DND-41 (cell line): Measurements from ENCODE around the gene BMP2K.

ENCODE experiments used
- ATAC-seq: fragments of 200-7000 bp; cut with Tn5 transposase; 3 replicates; pipeline ENCODE4 v1.9.1; 2021; ENCODE audit warnings: low read depth; ENCODE audit not compliant: insufficient read depth
- DNase-seq: peaks from one replicate; pipeline ENCODE4 v3.0.0-alpha.2; 2020
- H2AFZ ChIP-seq: 2 replicates; pipeline ENCODE4 v1.6.0; 2012; ENCODE audit warnings: low read depth, low read length
- H3K27ac ChIP-seq: 2 replicates; pipeline ENCODE4 v1.5.1; 2012; ENCODE audit warnings: low read length, inconsistent platforms
- H3K27me3 ChIP-seq: fragments of 200-600 bp; sonication (generic); 2 replicates; pipeline ENCODE4 v1.6.0; 2012; ENCODE audit warnings: low read length, mild to moderate bottlenecking, inconsistent platforms; ENCODE audit not compliant: insufficient read depth, poor library complexity
- H3K36me3 ChIP-seq: 2 replicates; pipeline ENCODE4 v1.5.1; 2012; ENCODE audit warnings: low read length, inconsistent platforms; ENCODE audit not compliant: insufficient read depth
- H3K4me1 ChIP-seq: 2 replicates; pipeline ENCODE4 v1.5.1; 2012; ENCODE audit warnings: mild to moderate bottlenecking, low read length; ENCODE audit not compliant: insufficient read depth
- H3K4me2 ChIP-seq: 2 replicates; pipeline ENCODE4 v1.6.0; 2012; ENCODE audit warnings: mild to moderate bottlenecking, moderate library complexity, low read length, inconsistent platforms; ENCODE audit not compliant: insufficient read depth
- H3K4me3 ChIP-seq, 2 experiments: fragments of 200-600 bp in 1 of 2; shearing (Covaris generic) in 1 of 2; 2 replicates each; pipeline ENCODE4 v1.5.1; 2012 to 2016; ENCODE audit warnings: inconsistent platforms in 2 of 2, low read length in 2 of 2, mild to moderate bottlenecking in 2 of 2, low read depth in 1 of 2, moderate library complexity in 1 of 2
- H3K79me2 ChIP-seq: 2 replicates; pipeline ENCODE4 v1.6.0; 2012; ENCODE audit warnings: low read length, inconsistent platforms; ENCODE audit not compliant: insufficient read depth
- H3K9ac ChIP-seq: 2 replicates; pipeline ENCODE4 v1.6.0; 2012; ENCODE audit warnings: low read depth, mild to moderate bottlenecking, inconsistent platforms, low read length, moderate library complexity
- H3K9me3 ChIP-seq: 2 replicates; pipeline ENCODE4 v1.5.1; 2012; ENCODE audit warnings: low read length, moderate library complexity, mild to moderate bottlenecking, inconsistent platforms; ENCODE audit not compliant: insufficient read depth, severe bottlenecking
- H4K20me1 ChIP-seq: 2 replicates; pipeline ENCODE4 v1.6.0; 2012; ENCODE audit warnings: low read length; ENCODE audit not compliant: insufficient read depth
- CTCF ChIP-seq: IDR thresholded peaks from 2 replicates; pipeline ENCODE4 v1.5.1; 2012; ENCODE audit warnings: borderline replicate concordance, low read length, moderate library complexity, mild to moderate bottlenecking; ENCODE audit not compliant: poor library complexity, severe bottlenecking; ENCODE audit errors: extremely low read depth
- EZH2 ChIP-seq: IDR thresholded peaks from 3 replicates; pipeline ENCODE4 v1.6.1; 2012; ENCODE audit warnings: borderline replicate concordance, low read depth, mild to moderate bottlenecking, moderate library complexity, low read length, inconsistent platforms; ENCODE audit not compliant: severe bottlenecking

Gene BMP2K

GRCh38 chr4:78953769-78954666 is 177.9 kb downstream of the BMP2K start:
- H3K9me3 ChIP-seq, result no peaks in the 10 kb centered on the region
- no peaks in the 10 kb centered on the region for H3K36me3 ChIP-seq
- TF ChIP-seq EZH2, result no peak
- TF ChIP-seq CTCF, result peak; percentile 83
- DNase-seq (peak; percentile 41), ATAC-seq (peak; percentile 80)
- H3K9ac ChIP-seq, result no peak overlapping the region
- no peak overlapping the region for H3K27ac ChIP-seq
- H3K4me2 ChIP-seq, result no peak overlapping the region
- H2AFZ ChIP-seq, result no peak overlapping the region
- H3K4me1 ChIP-seq, result no peaks in the 10 kb centered on the region
- no peaks in the 10 kb centered on the region for H4K20me1 ChIP-seq
- H3K4me3 ChIP-seq, result no peak overlapping the region
- no peaks in the 10 kb centered on the region for H3K79me2 ChIP-seq
- H3K27me3 ChIP-seq, result no peaks in the 10 kb centered on the region

GRCh38 chr4:78956975-78957374 is 180.8 kb downstream of the BMP2K start:
- Histone ChIP-seq H3K27me3 (no peaks in the 10 kb centered on the region), H3K4me1 (no peaks in the 10 kb centered on the region), H3K9me3 (no peaks in the 10 kb centered on the region), H3K79me2 (no peaks in the 10 kb centered on the region), H3K36me3 (no peaks in the 10 kb centered on the region), H3K27ac (no peak overlapping the region), H3K9ac (no peak overlapping the region), H2AFZ (no peak overlapping the region), H4K20me1 (no peaks in the 10 kb centered on the region), H3K4me3 (no peak overlapping the region), H3K4me2 (no peak overlapping the region)
- DNase-seq (no peak), ATAC-seq (no peak)
- no peak for TF ChIP-seq EZH2
- TF ChIP-seq CTCF, result no peak

GRCh38 chr4:78960926-78961325 is 184.8 kb downstream of the BMP2K start:
- Histone ChIP-seq H3K79me2 (no peaks in the 10 kb centered on the region), H3K4me3 (no peak overlapping the region), H3K27me3 (no peaks in the 10 kb centered on the region), H2AFZ (no peak overlapping the region), H3K27ac (no peak overlapping the region), H3K4me1 (no peaks in the 10 kb centered on the region), H3K9ac (no peak overlapping the region), H3K4me2 (no peak overlapping the region), H4K20me1 (no peaks in the 10 kb centered on the region), H3K36me3 (no peaks in the 10 kb centered on the region), H3K9me3 (no peaks in the 10 kb centered on the region)
- ATAC-seq (no peak), DNase-seq (no peak)
- TF ChIP-seq CTCF (no peak), EZH2 (no peak)
